ENCODE measurements around the gene ZNF2. TPM values are rescaled to one million over a fixed set of nuclear protein-coding genes. Genes with fewer than 3 reads are reported as not detected.
A peak's percentile ranks its signal among the peaks of the same experiment; 100 is the strongest.

Gene ZNF2
- polyA plus RNA-seq, 1 donor from 2014 or later: 4.1 TPM

DNA sequence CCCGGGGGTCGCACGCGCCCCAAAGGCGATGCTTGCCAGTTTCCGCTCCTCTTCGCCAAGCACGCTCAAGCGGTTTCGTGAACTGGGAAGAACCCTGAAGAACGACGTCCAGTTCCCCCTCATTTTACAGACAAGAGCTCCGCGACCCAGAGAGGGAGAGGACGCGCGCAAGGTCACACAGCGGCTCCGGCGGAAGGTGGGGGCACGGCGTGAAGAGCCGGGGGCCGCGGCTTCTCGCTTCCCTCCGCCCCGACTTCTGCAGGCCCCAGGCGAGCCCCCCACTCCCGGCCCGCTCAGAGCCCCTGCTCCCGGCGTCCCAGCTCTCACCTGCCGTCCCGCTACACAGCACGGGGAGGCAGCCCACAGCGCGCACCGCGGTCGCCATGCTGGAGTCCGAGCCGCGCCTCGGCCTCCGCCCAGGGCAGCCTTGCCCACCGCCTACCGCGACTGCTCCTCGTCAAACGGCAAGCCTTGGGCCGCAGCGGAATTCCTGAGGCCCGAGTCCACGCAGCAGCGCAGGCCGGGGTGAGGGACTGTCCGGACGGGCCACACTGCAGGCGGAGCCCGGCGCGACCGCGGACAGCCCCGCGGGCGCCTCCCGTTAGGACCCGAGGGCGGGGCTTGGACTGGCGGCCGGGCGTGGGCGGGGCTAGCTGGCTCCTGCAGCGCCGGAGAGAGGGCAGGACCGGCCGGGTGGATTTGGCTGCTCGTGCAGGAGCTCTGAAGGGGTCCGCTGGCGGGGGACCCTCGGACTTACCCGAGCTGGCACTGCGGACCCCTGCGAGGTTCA, 44.0 kb upstream of the ZNF2 start, which contains the start of gene MRPS5:
Gene MRPS5, minus strand, starts transcription at position 402 of the 790 bp plus-strand sequence. Its CDS starts 17 bp downstream, at position 385.
- peak within 1 kb of the TSS; percentile 97 for H2AFZ ChIP-seq (ENCODE audit: low read depth, low read length)
- peak within 1 kb of the TSS; percentile 93 for H3K4me3 ChIP-seq (ENCODE audit: low read length)
- no peaks in the 10 kb centered on the region for H3F3A ChIP-seq (ENCODE audit: insufficient read depth, low read length, poor library complexity, severe bottlenecking)
- peak within 1 kb of the TSS; percentile 76 for H3K27ac ChIP-seq (ENCODE audit: low read length)
- H4K20me1 ChIP-seq (ENCODE audit: insufficient read depth): no peaks in the 10 kb centered on the region
- no peaks in the 10 kb centered on the region for H3K27me3 ChIP-seq (ENCODE audit: insufficient read depth, low read depth, low read length)
- peak within 1 kb of the TSS; percentile 87 for H3K9ac ChIP-seq (ENCODE audit: low read length)
- H3K9me3 ChIP-seq (ENCODE audit: low read length): no peaks in the 10 kb centered on the region
- peaks cover 23% of the 10 kb centered on the region for H3K79me2 ChIP-seq (replicated peaks; ENCODE audit: insufficient read depth, low read length)
- TF ChIP-seq SMC3 (conservative IDR thresholded peaks at IDR 0.05; ENCODE audit: poor library complexity) (peak; percentile 62), MXI1 (conservative IDR thresholded peaks at IDR 0.05; ENCODE audit: poor library complexity, severe bottlenecking) (peak; percentile 87), EP300 (conservative IDR thresholded peaks at IDR 0.05; ENCODE audit: poor library complexity, severe bottlenecking) (peak; percentile 53), POLR2AphosphoS5 (IDR thresholded peaks at IDR 0.05) (peak; percentile 72), RAD21 (conservative IDR thresholded peaks at IDR 0.05) (peak; percentile 33), TAF1 (IDR thresholded peaks at IDR 0.05; ENCODE audit: low read depth) (peak; percentile 62), EZH2 (IDR thresholded peaks at IDR 0.05; ENCODE audit: borderline replicate concordance, insufficient read depth, low read length, poor library complexity, severe bottlenecking) (no peak)
- TF ChIP-seq, protein P1, sequence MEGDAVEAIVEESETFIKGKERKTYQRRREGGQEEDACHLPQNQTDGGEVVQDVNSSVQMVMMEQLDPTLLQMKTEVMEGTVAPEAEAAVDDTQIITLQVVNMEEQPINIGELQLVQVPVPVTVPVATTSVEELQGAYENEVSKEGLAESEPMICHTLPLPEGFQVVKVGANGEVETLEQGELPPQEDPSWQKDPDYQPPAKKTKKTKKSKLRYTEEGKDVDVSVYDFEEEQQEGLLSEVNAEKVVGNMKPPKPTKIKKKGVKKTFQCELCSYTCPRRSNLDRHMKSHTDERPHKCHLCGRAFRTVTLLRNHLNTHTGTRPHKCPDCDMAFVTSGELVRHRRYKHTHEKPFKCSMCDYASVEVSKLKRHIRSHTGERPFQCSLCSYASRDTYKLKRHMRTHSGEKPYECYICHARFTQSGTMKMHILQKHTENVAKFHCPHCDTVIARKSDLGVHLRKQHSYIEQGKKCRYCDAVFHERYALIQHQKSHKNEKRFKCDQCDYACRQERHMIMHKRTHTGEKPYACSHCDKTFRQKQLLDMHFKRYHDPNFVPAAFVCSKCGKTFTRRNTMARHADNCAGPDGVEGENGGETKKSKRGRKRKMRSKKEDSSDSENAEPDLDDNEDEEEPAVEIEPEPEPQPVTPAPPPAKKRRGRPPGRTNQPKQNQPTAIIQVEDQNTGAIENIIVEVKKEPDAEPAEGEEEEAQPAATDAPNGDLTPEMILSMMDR (IDR thresholded peaks at IDR 0.05; ENCODE audit: poor library complexity, severe bottlenecking): peak; percentile 64
- TF ChIP-seq, protein P2, sequence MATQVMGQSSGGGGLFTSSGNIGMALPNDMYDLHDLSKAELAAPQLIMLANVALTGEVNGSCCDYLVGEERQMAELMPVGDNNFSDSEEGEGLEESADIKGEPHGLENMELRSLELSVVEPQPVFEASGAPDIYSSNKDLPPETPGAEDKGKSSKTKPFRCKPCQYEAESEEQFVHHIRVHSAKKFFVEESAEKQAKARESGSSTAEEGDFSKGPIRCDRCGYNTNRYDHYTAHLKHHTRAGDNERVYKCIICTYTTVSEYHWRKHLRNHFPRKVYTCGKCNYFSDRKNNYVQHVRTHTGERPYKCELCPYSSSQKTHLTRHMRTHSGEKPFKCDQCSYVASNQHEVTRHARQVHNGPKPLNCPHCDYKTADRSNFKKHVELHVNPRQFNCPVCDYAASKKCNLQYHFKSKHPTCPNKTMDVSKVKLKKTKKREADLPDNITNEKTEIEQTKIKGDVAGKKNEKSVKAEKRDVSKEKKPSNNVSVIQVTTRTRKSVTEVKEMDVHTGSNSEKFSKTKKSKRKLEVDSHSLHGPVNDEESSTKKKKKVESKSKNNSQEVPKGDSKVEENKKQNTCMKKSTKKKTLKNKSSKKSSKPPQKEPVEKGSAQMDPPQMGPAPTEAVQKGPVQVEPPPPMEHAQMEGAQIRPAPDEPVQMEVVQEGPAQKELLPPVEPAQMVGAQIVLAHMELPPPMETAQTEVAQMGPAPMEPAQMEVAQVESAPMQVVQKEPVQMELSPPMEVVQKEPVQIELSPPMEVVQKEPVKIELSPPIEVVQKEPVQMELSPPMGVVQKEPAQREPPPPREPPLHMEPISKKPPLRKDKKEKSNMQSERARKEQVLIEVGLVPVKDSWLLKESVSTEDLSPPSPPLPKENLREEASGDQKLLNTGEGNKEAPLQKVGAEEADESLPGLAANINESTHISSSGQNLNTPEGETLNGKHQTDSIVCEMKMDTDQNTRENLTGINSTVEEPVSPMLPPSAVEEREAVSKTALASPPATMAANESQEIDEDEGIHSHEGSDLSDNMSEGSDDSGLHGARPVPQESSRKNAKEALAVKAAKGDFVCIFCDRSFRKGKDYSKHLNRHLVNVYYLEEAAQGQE (IDR thresholded peaks at IDR 0.05; ENCODE audit: borderline replicate concordance): no peak
- H3K9me2 ChIP-seq (ENCODE audit: insufficient read depth, low read length): no peaks in the 10 kb centered on the region
- H3K36me3 ChIP-seq (ENCODE audit: insufficient read depth, low read length): peaks cover 4% of the 10 kb centered on the region
- H3K4me2 ChIP-seq (ENCODE audit: low read length): peak within 1 kb of the TSS; percentile 85

DNA sequence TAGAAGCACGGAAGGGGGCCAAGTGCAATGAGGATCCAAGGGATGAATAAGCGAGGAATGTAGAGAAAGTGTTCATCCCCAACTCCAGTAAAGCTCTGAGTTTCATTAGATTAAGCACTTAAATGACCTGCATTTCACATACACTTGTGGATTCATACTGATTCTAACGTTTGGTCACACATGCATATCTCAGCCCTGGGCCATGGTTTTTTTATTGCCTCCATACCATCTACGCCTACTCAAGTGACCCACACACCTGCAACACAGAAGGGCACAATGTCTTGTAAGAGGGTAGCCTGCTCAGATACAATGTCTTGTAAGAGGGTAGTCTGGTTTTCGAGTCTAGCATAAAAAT, 43.4 kb upstream of the ZNF2 start:
- Histone ChIP-seq H3K4me3 (ENCODE audit: low read length) (peak overlapping the region; percentile 93), H3F3A (ENCODE audit: insufficient read depth, low read length, poor library complexity, severe bottlenecking) (no peaks in the 10 kb centered on the region), H3K4me2 (ENCODE audit: low read length) (peak overlapping the region; percentile 23), H2AFZ (ENCODE audit: low read depth, low read length) (peak overlapping the region; percentile 97), H3K36me3 (ENCODE audit: insufficient read depth, low read length) (peaks cover 4% of the 10 kb centered on the region), H3K9me2 (ENCODE audit: insufficient read depth, low read length) (no peaks in the 10 kb centered on the region), H3K9ac (ENCODE audit: low read length) (peak overlapping the region; percentile 87), H3K79me2 (replicated peaks; ENCODE audit: insufficient read depth, low read length) (peaks cover 23% of the 10 kb centered on the region), H4K20me1 (ENCODE audit: insufficient read depth) (no peaks in the 10 kb centered on the region), H3K27me3 (ENCODE audit: insufficient read depth, low read depth, low read length) (no peaks in the 10 kb centered on the region), H3K27ac (ENCODE audit: low read length) (peak overlapping the region; percentile 76), H3K9me3 (ENCODE audit: low read length) (no peaks in the 10 kb centered on the region)
- TF ChIP-seq TAF1 (IDR thresholded peaks at IDR 0.05; ENCODE audit: low read depth): no peak
- TF ChIP-seq POLR2AphosphoS5 (IDR thresholded peaks at IDR 0.05): no peak
- no peak for TF ChIP-seq SMC3 (conservative IDR thresholded peaks at IDR 0.05; ENCODE audit: poor library complexity)
- no peak for TF ChIP-seq RAD21 (conservative IDR thresholded peaks at IDR 0.05)
- TF ChIP-seq, protein P1 (IDR thresholded peaks at IDR 0.05; ENCODE audit: poor library complexity, severe bottlenecking): no peak
- no peak for TF ChIP-seq EZH2 (IDR thresholded peaks at IDR 0.05; ENCODE audit: borderline replicate concordance, insufficient read depth, low read length, poor library complexity, severe bottlenecking)
- TF ChIP-seq EP300 (conservative IDR thresholded peaks at IDR 0.05; ENCODE audit: poor library complexity, severe bottlenecking): no peak
- TF ChIP-seq, protein P2 (IDR thresholded peaks at IDR 0.05; ENCODE audit: borderline replicate concordance): no peak
- no peak for TF ChIP-seq MXI1 (conservative IDR thresholded peaks at IDR 0.05; ENCODE audit: poor library complexity, severe bottlenecking)
